Liver (tissue), 9 donors: ENCODE data around the gene NWD2. TPM values are rescaled to one million over a fixed set of nuclear protein-coding genes. Genes with fewer than 3 reads are reported as not detected.

Experiments
- DNase-seq: peaks from one replicate; pipeline ENCODE4 v3.0.0-alpha.2; 2017; ENCODE audit warnings: low spot score
- H3K27ac ChIP-seq, 2 donors: one replicate each; pipeline ENCODE4 v1.7.0; 2013; ENCODE audit warnings: inconsistent platforms in 2 of 2, low read length in 2 of 2, control low read depth in 1 of 2, low read depth in 1 of 2, mild to moderate bottlenecking in 1 of 2
- H3K27me3 ChIP-seq, 4 donors: one replicate each; pipeline versions ENCODE4 v1.6.1 to v1.7.0; 2013; ENCODE audit warnings: low read length in 3 of 4, inconsistent platforms in 1 of 4, mild to moderate bottlenecking in 1 of 4, moderate library complexity in 1 of 4; ENCODE audit not compliant: control insufficient read depth in 4 of 4, insufficient read depth in 4 of 4
- H3K36me3 ChIP-seq, 4 donors: one replicate each; pipeline versions ENCODE4 v1.6.1 to v1.7.0; 2013; ENCODE audit warnings: low read length in 3 of 4, mild to moderate bottlenecking in 3 of 4, low read depth in 1 of 4, moderate library complexity in 1 of 4; ENCODE audit not compliant: control insufficient read depth in 4 of 4, insufficient read depth in 3 of 4
- H3K4me1 ChIP-seq, 4 donors: one replicate each; pipeline versions ENCODE4 v1.6.1 to v1.7.0; 2013; ENCODE audit warnings: low read length in 3 of 4, mild to moderate bottlenecking in 3 of 4, moderate library complexity in 1 of 4; ENCODE audit not compliant: control insufficient read depth in 4 of 4, insufficient read depth in 4 of 4
- H3K4me3 ChIP-seq, 3 donors: one replicate each; pipeline versions ENCODE4 v1.6.1 to v1.7.0; 2013; ENCODE audit warnings: low read length in 3 of 3, control low read depth in 1 of 3, low read depth in 1 of 3, mild to moderate bottlenecking in 1 of 3
- H3K9ac ChIP-seq, 2 donors: one replicate each; pipeline ENCODE4 v1.7.0; 2013; ENCODE audit warnings: low read length in 2 of 2, mild to moderate bottlenecking in 2 of 2, moderate library complexity in 2 of 2, control low read depth in 1 of 2, low read depth in 1 of 2
- H3K9me3 ChIP-seq, 4 donors: one replicate each; pipeline versions ENCODE4 v1.6.1 to v1.7.0; 2013; ENCODE audit warnings: low read length in 3 of 4; ENCODE audit not compliant: control insufficient read depth in 4 of 4
- ATF3 ChIP-seq: IDR thresholded peaks from 2 replicates; pipeline ENCODE4 v1.6.1; 2016; ENCODE audit warnings: antibody characterized with exemption
- CTCF ChIP-seq: fragments of 150-350 bp; IDR thresholded peaks from 2 replicates; pipeline ENCODE4 v1.5.1; 2017; ENCODE audit warnings: improper control_type of control experiment, low read depth, low read length; ENCODE audit not compliant: missing input control
- EGR1 ChIP-seq, 2 donors: IDR thresholded peaks; 2 replicates each; pipeline ENCODE4 v1.6.1; 2016 to 2018; ENCODE audit warnings: antibody characterized with exemption in 2 of 2, low read depth in 2 of 2
- FOXA1 ChIP-seq: IDR thresholded peaks from 2 replicates; pipeline ENCODE4 v1.6.1; 2016; ENCODE audit warnings: antibody characterized with exemption
- FOXA2 ChIP-seq: IDR thresholded peaks from 2 replicates; pipeline ENCODE4 v1.6.1; 2016; ENCODE audit warnings: antibody characterized with exemption
- GABPA ChIP-seq, 2 donors: IDR thresholded peaks in 1 of 2; conservative IDR thresholded peaks in 1 of 2; 2 replicates each; pipeline ENCODE4 v1.6.1; 2016; ENCODE audit warnings: antibody characterized with exemption in 2 of 2, mild to moderate bottlenecking in 1 of 2, moderate library complexity in 1 of 2
- HNF4A ChIP-seq, 2 donors: conservative IDR thresholded peaks; 2 replicates each; pipeline ENCODE4 v1.6.1; 2016; ENCODE audit warnings: antibody characterized with exemption in 2 of 2, mild to moderate bottlenecking in 2 of 2
- HNF4G ChIP-seq: IDR thresholded peaks from 2 replicates; pipeline ENCODE4 v1.6.1; 2016; ENCODE audit warnings: antibody characterized with exemption
- JUND ChIP-seq, 2 donors: IDR thresholded peaks; 2 replicates each; pipeline ENCODE4 v1.6.1; 2016; ENCODE audit warnings: antibody characterized with exemption in 2 of 2
- MAX ChIP-seq: IDR thresholded peaks from 2 replicates; pipeline ENCODE4 v1.6.1; 2016; ENCODE audit warnings: antibody characterized with exemption
- NR2F2 ChIP-seq: IDR thresholded peaks from 2 replicates; pipeline ENCODE4 v1.6.1; 2016; ENCODE audit warnings: antibody characterized with exemption
- RAD21 ChIP-seq, 2 donors: IDR thresholded peaks; 2 replicates each; pipeline ENCODE4 v1.6.1; 2016; ENCODE audit warnings: antibody characterized with exemption in 2 of 2, mild to moderate bottlenecking in 2 of 2
- REST ChIP-seq: IDR thresholded peaks from 2 replicates; pipeline ENCODE4 v1.6.1; 2016; ENCODE audit warnings: antibody characterized with exemption, mild to moderate bottlenecking
- RXRA ChIP-seq, 2 donors: IDR thresholded peaks; 2 replicates each; pipeline ENCODE4 v1.6.1; 2017 to 2018; ENCODE audit warnings: antibody characterized with exemption in 2 of 2, mild to moderate bottlenecking in 1 of 2
- SP1 ChIP-seq: IDR thresholded peaks from 2 replicates; pipeline ENCODE4 v1.6.1; 2018; ENCODE audit warnings: antibody characterized with exemption, mild to moderate bottlenecking
- TAF1 ChIP-seq: conservative IDR thresholded peaks from 2 replicates; pipeline ENCODE4 v1.6.1; 2016; ENCODE audit warnings: antibody characterized with exemption, mild to moderate bottlenecking
- YY1 ChIP-seq: IDR thresholded peaks from 2 replicates; pipeline ENCODE4 v1.6.1; 2016; ENCODE audit warnings: antibody characterized with exemption, mild to moderate bottlenecking
- WGBS: extraction: QIAGEN DNeasy Blood & Tissue Kit; methylation state at CpG from one replicate; pipeline ENCODE4 v1.1.7; 2013; 5-methylcytosine and 5-hydroxymethylcytosine counted together
- polyA plus RNA-seq, 2 donors: library from polyadenylated mRNA; stranded (reverse) in 1 of 2; unstranded in 1 of 2; fragments of 200-250 nt in 1 of 2; fragments of >200 nt in 1 of 2; fragmentation: Nextera tagmentation in 1 of 2; extraction: Ambion mirVana in 1 of 2; gene quantifications; one replicate each; pipeline versions ENCODE4 v1.2.1 to v1.2.3, GENCODE V29; 2013 to 2015
- total RNA-seq, 2 donors: library from RNA; depleted of rRNA; stranded (reverse); fragments of >200 nt; gene quantifications; one replicate each; pipeline ENCODE4 v1.2.3, GENCODE V29; 2014
- TF ChIP-seq, protein P1 (sequence below): IDR thresholded peaks from 2 replicates; pipeline ENCODE4 v1.6.1; 2016; ENCODE audit warnings: antibody characterized with exemption
- donor health status: healthy.
- donor health status: healthy.
- donor health status: healthy.
- donor health status: healthy.
- donor health status: healthy.

NWD2 gene
- total and polyA plus RNA-seq, 4 donors: 0.08 to 0.37 TPM; not detected in 2

DNA sequence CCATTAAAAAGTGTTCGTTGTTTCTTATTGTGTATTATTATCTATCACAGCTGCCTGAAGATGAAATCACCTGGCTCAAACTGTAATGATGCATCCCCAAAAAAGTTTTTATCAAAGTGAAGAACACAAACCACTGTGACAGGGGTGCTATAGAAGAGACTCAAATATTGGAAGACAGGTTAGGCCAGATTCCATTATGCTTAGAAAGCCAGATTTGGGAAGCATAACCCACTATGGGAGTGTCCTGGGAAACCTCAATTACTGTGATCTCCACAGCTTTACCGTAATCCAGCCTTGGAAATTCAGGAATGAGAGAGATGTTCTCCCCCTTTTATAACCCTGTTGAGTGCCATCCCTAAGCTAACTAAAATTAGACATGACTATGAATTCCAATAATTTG lies 114.2 kb downstream of the NWD2 start:
- H3K36me3 ChIP-seq: no peaks in the 10 kb centered on the region
- DNase-seq: no peak
- peaks cover 0 to 2% (median 0%) of the 10 kb centered on the region in 4 donors for H3K27me3 ChIP-seq
- no peak for TF ChIP-seq JUND (IDR thresholded peaks at IDR 0.05)
- TF ChIP-seq TAF1: no peak
- no peak for TF ChIP-seq FOXA1
- no peak for TF ChIP-seq HNF4G
- no peak for TF ChIP-seq YY1
- no peaks in the 10 kb centered on the region for H3K4me1 ChIP-seq
- no peak overlapping the region for H3K27ac ChIP-seq
- H3K9ac ChIP-seq: no peak overlapping the region
- no peaks in the 10 kb centered on the region for H3K9me3 ChIP-seq
- H3K4me3 ChIP-seq: no peak overlapping the region
- 91% methylated on average over 2 of the region's 2 CpGs for WGBS

GRCh38 chr4:37359261-37359660 lies 114.7 kb downstream of the NWD2 start:
- Histone ChIP-seq H3K9me3 (no peaks in the 10 kb centered on the region), H3K4me3 (no peak overlapping the region), H3K4me1 (no peaks in the 10 kb centered on the region), H3K27ac (no peak overlapping the region), H3K9ac (no peak overlapping the region), H3K36me3 (no peaks in the 10 kb centered on the region), H3K27me3 (peaks cover 0 to 2% (median 0%) of the 10 kb centered on the region in 4 donors)
- no peak for DNase-seq
- no peak for TF ChIP-seq MAX
- TF ChIP-seq FOXA1: no peak
- no peak for TF ChIP-seq JUND (IDR thresholded peaks at IDR 0.05)
- no peak for TF ChIP-seq HNF4G
- no peak for TF ChIP-seq EGR1 (IDR thresholded peaks at IDR 0.05; ENCODE audit: low read depth in 2 of 2)
- TF ChIP-seq GABPA (IDR thresholded peaks at IDR 0.05 in 1 of 2, conservative IDR thresholded peaks at IDR 0.05 in 1 of 2): no peak
- TF ChIP-seq ATF3: no peak
- no peak for TF ChIP-seq NR2F2
- no peak for TF ChIP-seq SP1
- TF ChIP-seq YY1: no peak
- TF ChIP-seq, protein P1, sequence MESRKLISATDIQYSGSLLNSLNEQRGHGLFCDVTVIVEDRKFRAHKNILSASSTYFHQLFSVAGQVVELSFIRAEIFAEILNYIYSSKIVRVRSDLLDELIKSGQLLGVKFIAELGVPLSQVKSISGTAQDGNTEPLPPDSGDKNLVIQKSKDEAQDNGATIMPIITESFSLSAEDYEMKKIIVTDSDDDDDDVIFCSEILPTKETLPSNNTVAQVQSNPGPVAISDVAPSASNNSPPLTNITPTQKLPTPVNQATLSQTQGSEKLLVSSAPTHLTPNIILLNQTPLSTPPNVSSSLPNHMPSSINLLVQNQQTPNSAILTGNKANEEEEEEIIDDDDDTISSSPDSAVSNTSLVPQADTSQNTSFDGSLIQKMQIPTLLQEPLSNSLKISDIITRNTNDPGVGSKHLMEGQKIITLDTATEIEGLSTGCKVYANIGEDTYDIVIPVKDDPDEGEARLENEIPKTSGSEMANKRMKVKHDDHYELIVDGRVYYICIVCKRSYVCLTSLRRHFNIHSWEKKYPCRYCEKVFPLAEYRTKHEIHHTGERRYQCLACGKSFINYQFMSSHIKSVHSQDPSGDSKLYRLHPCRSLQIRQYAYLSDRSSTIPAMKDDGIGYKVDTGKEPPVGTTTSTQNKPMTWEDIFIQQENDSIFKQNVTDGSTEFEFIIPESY: no peak
- TF ChIP-seq CTCF: no peak
- no peak for TF ChIP-seq RAD21 (IDR thresholded peaks at IDR 0.05)
- no peak for TF ChIP-seq HNF4A (conservative IDR thresholded peaks at IDR 0.05)
- TF ChIP-seq RXRA (IDR thresholded peaks at IDR 0.05): no peak
- TF ChIP-seq FOXA2: no peak
- TF ChIP-seq REST: no peak
- TF ChIP-seq TAF1: no peak
- 63% methylated on average over 4 of the region's 4 CpGs for WGBS
